Choroid plexus epithelial cell (primary cell): ENCODE data around the gene JPH4.

Source experiments
- DNase-seq: peaks from one replicate; pipeline ENCODE4 v3.0.0-alpha.2; 2010; ENCODE audit warnings: low read depth
- H3K4me3 ChIP-seq: 2 replicates; pipeline ENCODE4 v1.5.1; 2011; ENCODE audit warnings: low read depth, mild to moderate bottlenecking, control low read depth, low read length, moderate library complexity
- CTCF ChIP-seq: conservative IDR thresholded peaks from 2 replicates; pipeline ENCODE4 v1.5.1; 2011; ENCODE audit warnings: low read depth, mild to moderate bottlenecking, control low read depth, inconsistent platforms, low read length, moderate library complexity

The JPH4 gene

DNA sequence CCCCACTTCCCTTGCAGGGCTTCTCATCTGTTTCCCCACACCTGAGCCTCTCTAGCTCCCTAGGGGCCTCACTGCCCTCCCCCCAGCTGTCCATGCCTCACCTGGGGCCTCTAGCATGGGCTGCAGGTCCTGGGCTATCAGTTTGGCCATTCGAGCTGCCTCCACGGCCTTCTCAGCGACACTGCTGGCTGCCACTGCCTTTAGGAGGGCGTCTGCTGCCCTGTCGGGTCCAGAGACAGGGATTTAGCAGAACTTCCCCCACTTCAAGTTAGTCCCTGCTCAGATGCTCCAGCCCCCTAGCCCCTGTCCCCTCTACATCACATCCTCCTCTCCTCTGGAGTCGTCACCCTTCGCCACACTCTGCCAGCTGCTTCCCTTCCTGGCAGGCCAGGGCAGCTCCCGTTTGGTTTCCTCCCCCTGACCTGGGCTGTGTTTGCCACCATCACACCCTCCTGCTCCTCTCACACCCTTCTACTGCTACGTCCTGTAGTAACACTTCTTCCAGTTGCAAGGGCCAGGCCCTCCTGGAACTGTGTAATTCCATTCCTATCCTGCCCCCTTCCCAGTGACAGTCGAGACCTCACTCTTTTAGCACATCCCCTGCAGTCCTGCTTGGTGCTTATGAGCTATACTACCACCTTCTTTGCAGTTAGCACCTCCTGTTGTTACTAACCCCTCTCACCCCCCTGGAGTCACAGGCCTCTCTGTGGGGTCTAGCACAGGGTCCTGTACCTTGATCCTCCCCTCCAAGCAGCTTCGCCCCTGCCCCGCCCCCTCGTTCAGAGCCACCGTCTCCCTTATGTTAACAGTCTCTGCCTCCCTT lies 6.7 kb downstream of the JPH4 start:
- no peak for TF ChIP-seq CTCF
- DNase-seq, result no peak
- H3K4me3 ChIP-seq, result no peak overlapping the region

- DNase-seq, result no peak
Measured at GRCh38 chr14:23570806-23571483, 7.6 kb downstream of the JPH4 start.

GRCh38 chr14:23569443-23570151 lies 9.0 kb downstream of the JPH4 start:
- no peak for TF ChIP-seq CTCF
- DNase-seq, result peak; percentile 40
- H3K4me3 ChIP-seq, result no peak overlapping the region

More at GRCh38 chr14:23570806-23571483, 7.6 kb downstream of the JPH4 start:
- H3K4me3 ChIP-seq, result no peak overlapping the region
- TF ChIP-seq CTCF, result no peak

- TF ChIP-seq CTCF, result peak; percentile 54
- DNase-seq, result peak; percentile 17
- H3K4me3 ChIP-seq, result no peak overlapping the region
Measured at GRCh38 chr14:23568600-23569331, 9.8 kb downstream of the JPH4 start.

GRCh38 chr14:23568021-23568599 lies 10.5 kb downstream of the JPH4 start:
- DNase-seq, result no peak
- H3K4me3 ChIP-seq, result peak overlapping the region; percentile 80
- TF ChIP-seq CTCF, result no peak
